ENCODE data around the gene CERCAM.

CERCAM gene

DNA sequence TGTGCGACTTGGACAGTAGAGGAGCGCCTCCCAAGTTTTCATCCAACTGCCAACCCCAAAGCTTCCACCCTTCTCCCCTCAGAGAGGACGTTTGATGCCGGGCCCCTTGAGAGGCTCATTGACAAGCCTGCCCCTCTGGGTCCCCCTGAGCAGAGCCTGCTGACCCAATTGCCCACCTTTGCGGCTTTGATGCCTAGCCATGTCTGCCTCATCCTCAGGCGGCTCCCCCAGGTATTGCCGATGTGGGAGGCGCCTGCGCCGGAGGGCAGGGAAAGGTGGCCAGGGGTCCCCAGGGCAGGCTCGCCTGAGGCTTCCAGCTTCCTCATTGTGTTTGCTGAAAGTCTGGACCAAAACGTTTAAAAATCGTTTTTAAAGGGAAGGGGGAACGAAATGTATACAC is 36.5 kb downstream of the CERCAM start:
- peak overlapping the region; percentile 99 for H3K4me3 ChIP-seq (ENCODE audit: low read depth, low read length)
- no peak for DNase-seq (ENCODE audit: low read depth)
- TF ChIP-seq, protein P1, sequence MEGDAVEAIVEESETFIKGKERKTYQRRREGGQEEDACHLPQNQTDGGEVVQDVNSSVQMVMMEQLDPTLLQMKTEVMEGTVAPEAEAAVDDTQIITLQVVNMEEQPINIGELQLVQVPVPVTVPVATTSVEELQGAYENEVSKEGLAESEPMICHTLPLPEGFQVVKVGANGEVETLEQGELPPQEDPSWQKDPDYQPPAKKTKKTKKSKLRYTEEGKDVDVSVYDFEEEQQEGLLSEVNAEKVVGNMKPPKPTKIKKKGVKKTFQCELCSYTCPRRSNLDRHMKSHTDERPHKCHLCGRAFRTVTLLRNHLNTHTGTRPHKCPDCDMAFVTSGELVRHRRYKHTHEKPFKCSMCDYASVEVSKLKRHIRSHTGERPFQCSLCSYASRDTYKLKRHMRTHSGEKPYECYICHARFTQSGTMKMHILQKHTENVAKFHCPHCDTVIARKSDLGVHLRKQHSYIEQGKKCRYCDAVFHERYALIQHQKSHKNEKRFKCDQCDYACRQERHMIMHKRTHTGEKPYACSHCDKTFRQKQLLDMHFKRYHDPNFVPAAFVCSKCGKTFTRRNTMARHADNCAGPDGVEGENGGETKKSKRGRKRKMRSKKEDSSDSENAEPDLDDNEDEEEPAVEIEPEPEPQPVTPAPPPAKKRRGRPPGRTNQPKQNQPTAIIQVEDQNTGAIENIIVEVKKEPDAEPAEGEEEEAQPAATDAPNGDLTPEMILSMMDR (IDR thresholded peaks at IDR 0.05; ENCODE audit: insufficient read depth, low read depth, low read length, missing control alignments) = no peak

DNA sequence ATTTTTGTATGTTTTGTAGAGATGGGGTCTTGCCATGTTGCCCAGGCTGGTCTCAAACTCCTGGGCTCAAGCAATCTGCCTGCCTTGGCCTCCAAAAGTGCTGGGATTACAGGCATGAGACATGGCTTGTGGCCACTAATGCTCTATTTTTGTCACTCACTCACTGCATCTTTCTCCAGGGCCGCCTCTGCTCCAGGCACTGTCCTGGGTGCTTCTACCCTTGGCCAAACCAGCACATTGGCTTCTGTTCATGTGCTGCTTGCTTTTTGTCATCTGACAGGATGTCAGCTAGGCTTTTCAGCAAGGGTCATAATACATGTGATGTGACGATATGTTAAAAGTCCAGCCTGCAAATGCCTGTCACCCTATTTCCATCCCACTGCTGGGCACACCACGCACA is 38.4 kb downstream of the CERCAM start:
- no peak for DNase-seq (ENCODE audit: low read depth)
- H3K4me3 ChIP-seq (ENCODE audit: low read depth, low read length) = no peak overlapping the region
- TF ChIP-seq, protein P1 (IDR thresholded peaks at IDR 0.05; ENCODE audit: insufficient read depth, low read depth, low read length, missing control alignments) = no peak

DNA sequence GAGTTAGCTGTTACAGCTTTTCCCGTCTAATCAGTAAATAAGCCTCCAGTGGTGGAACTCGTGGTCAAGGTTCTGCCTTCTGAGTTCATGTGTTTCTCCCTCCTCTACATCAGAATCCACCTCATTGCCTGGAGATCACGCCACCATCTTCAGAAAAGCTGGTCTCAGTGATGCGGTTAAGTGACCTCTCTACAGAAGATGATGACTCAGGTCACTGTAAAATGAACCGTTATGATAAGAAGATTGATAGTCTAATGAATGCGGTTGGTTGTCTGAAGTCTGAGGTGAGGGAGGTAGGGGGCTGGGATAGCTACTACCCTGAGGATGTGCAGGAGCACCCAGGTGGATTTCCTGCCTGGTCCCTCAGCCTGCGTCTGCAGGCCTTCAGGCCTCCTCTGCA is 48.4 kb downstream of the CERCAM start:
- no peak overlapping the region for H3K4me3 ChIP-seq (ENCODE audit: low read depth, low read length)
- no peak for DNase-seq (ENCODE audit: low read depth)
- TF ChIP-seq, protein P1 (IDR thresholded peaks at IDR 0.05; ENCODE audit: insufficient read depth, low read depth, low read length, missing control alignments) = no peak

DNA sequence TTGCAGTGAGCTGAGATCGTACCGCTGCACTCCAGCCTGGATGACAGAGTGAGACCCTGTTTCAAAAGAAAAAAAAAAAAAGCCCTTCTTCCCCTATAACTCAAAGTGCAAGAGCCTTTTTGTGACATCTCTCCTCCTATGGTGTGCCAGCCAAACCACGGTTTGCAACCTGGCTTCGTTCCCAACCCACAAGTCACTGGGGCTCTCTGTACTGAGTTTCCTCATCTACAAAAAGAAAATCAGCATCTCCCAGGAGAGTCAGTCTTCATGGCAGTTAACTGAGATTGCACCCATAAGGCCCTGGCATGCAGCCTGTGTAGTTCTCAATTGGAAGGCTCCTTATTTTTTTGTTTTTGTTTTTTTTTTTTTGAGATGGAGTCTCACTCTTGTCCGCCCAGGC is 49.9 kb downstream of the CERCAM start:
- no peak for DNase-seq (ENCODE audit: low read depth)
- TF ChIP-seq, protein P1 (IDR thresholded peaks at IDR 0.05; ENCODE audit: insufficient read depth, low read depth, low read length, missing control alignments) = no peak
- H3K4me3 ChIP-seq (ENCODE audit: low read depth, low read length) = no peak overlapping the region

DNA sequence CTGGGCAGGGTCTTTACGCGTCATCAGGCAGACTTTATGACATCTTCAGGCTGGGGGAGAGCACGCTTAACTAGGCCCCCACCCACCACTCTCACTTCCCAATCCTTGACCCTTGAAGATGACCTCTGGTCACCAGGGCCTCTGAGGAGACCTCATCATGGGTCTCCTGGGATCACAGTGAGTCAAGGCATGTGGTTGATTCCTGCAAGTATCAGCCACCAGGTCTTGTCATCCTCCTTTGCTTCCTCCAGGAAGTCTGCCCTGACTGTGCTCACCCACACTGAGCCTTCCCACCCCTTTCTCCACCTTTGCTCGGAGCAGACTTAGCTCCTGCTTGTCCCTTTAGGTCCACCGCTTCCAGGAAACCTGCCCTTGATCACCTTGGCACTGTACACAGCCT is 52.4 kb downstream of the CERCAM start:
- H3K4me3 ChIP-seq (ENCODE audit: low read depth, low read length) = no peak overlapping the region
- no peak for DNase-seq (ENCODE audit: low read depth)
- TF ChIP-seq, protein P1 (IDR thresholded peaks at IDR 0.05; ENCODE audit: insufficient read depth, low read depth, low read length, missing control alignments) = no peak

DNA sequence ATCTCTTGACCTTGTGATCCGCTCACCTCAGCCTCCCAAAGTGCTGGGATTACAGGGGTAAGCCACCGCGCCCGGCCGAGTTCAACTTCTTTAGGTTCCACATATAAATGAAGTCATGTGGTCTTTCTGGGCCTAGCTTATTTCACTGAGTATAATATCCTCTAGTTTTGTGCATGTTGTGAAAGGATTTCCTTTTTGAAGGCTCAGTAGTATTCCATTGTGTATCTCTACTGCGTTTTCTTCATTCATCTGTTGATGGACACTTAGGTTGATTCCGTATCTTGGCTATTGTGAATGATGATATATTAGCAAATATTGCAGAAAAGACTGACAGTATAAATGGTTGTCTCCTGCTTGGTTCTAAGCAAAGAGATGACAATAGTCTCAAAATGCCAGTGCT is 55.2 kb downstream of the CERCAM start:
- no peak for DNase-seq (ENCODE audit: low read depth)
- TF ChIP-seq, protein P1 (IDR thresholded peaks at IDR 0.05; ENCODE audit: insufficient read depth, low read depth, low read length, missing control alignments) = no peak
- no peak overlapping the region for H3K4me3 ChIP-seq (ENCODE audit: low read depth, low read length)

DNA sequence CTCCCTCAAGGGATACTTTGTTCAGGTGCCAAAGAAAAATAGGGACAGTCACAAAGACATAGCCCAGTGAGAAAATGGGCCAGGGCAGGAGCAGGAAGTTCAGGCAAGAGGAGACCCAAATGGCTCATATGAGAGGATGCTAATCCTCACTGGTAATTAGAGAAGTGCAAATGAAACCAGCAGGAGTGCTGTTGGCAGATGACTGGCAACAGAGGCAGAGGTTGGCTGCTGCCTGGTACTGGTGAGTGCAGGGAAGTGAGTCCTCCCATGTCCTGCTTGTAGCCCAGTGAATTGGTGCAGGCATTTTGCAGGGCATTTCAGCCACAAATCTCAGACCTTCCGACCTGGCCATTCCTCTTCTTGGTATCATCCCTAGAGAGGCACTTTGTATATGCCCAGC is 58.6 kb downstream of the CERCAM start:
- no peak for DNase-seq (ENCODE audit: low read depth)
- TF ChIP-seq, protein P1 (IDR thresholded peaks at IDR 0.05; ENCODE audit: insufficient read depth, low read depth, low read length, missing control alignments) = no peak
- no peak overlapping the region for H3K4me3 ChIP-seq (ENCODE audit: low read depth, low read length)
